HG02642 (cell line): ENCODE data around the gene LSP1.

Experiments
- ATAC-seq: cut with Tn5 transposase; IDR thresholded peaks from one replicate; pipeline ENCODE4 v1.9.1; 2021; ENCODE audit warnings: mild to moderate bottlenecking; ENCODE audit not compliant: unreplicated experiment, poor library complexity

LSP1 gene

DNA sequence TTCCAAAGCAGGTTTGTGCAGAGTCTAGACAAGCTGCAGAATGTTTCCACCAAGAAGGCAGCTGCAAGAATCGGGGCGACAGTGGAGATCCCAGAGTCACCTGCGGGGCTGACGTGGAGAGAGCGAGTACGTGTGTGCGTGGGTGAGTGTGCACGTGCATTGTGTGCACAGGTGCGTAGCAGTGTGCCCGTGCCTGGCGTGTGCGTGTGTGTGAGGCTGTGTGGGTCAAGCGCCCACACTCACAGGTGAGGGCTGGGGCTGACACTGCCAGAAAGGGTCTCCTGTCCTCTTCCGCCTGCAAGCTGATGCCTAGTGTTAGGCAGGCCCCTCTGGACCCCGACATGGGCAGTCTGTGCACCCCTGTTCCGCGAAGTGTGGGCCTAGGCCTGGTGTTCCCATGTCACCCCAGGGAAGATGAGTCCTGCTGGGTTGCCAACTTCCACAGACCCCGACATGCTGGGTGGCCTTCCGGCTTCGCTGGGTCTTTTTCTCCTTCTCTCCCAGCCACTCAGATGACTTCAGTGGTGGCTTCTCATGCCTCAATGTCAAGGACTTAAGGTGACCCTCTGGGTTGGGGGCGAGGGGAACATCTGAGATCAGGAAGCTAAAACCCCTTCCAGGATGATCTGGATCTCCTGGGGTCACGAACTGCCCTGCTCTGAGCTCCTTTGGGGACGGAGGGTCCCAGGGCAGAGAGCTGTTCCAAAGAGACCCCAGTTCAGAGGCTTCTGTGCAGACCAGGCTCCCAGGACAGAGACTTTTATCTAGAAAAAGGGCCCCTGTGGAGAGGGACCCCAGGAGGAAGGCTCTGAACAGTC, 28.5 kb upstream of the LSP1 start:
- no peak for ATAC-seq

DNA sequence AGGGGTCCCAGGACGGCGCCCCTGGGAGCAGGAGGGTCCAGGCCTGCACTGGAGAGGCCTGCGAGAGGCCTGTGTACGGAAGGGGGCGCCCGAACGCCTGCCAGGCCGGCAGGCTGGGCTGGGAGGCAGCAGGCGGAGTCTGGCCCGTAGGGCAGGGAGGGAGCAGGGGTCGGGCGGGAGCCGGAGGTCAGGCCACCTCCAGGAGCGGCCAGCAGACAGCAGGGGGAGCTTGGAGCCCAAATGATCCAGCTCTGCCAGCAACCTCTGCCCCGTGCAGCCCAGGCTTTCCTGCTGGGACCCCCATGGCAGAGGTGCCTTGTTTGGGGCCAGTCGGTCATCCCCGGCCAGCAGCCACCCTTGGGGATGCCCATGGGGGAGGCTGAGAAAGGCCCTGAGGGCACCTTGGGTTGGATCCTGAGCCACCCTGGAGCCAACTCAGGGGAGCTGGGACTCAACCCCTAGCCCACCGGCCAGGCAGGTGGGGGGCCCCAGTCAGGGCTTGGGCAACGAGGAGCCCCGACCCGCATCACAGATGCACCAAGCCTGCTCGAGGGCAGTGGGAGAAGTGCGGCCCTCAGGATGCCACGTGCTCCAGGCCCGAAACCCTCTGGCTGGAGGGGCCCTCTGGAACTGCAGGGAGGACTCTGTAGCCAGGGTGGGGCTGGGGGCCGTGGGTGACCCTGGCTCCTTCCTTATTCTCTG, 27.7 kb upstream of the LSP1 start:
- ATAC-seq: no peak

DNA sequence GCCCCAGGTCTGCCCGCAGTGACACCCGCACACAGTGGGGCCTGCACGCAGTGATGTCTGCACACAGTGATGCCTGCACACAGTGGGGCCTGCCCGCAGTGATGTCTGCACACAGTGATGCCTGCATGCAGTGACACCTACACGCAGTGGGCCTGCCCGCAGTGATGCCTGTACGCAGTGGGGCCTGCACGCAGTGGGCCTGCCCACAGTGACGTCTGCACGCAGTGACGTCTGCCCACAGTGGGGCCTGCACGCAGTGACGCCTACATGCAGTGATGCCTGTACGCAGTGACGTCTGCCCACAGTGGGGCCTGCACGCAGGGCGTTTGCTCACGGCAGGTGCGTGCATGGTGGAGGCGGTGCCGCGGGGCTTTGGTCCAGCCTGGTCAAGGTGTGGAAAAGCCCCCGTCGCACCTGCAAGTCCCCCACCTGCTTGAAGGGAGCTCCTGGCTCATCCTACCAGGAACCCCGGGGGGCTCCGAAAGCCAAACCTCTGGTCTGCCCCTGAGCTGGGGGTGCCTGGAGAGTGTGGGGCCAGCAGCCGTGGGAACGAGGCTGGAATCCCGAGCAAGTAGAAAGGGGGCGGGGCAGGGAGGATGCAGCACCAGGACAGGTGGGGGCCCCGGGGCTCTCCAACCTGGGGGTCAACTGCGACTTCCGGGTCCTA, 27.0 kb upstream of the LSP1 start:
- no peak for ATAC-seq

DNA sequence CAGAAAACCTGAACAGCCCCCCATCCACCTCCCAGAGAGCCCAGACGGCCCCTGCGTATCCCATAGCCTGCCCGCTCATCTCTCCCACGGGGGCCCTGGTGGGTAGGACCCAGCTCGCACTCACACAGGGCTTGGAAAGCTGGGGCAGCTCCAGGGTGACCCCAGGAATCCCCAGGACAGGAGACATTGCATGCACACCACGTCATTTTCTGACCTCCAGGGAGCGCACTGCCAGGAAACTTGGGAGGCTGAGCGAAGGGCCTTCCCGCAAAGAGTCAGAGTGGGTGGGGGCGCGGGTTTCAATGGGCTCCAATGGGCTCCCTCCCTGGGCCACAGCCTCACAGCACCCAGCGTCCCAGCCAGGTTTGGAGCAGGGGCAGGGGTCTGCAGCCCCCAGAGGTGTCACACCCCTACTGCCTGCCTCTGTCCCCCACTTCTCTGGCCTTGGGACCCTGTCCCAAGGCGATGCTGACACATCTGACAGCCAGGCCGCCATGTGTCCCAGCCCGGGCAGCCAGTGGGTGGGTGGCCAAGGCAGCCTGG, 26.3 kb upstream of the LSP1 start:
- ATAC-seq: no peak

DNA sequence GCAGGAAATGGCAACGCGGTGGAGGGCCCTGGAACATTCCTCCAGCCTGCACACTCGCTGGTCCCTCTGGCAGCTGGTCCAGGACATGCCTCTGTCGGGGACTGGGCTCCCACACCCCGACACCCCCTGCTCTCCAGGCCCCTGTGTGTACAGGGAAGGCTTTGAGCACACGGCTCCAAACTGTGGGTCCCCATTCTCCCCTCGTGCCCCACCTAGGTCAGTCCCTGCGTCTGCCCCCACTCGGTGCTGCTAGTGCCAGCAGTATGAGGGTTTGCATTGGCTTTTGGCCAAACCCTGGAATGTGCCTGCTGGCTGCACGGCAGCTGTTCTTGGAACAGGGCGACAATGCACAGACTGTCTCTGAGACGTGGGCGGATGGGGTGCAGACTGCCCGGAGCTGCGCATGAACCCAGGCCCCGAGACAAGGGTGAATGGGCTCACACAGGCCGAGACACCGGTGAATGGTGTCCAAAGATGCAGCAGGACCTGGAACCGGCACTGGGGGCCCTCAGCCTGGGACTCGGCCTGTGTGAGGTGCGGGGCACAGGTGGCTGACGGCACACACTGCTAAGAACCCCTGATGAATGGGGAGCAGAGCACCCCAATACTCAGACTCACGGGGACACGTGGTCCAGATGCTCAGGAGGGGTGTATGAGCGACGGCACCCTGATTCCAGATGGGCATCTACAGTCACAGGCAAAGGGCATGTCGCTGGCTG, 25.6 kb upstream of the LSP1 start:
- ATAC-seq: no peak

DNA sequence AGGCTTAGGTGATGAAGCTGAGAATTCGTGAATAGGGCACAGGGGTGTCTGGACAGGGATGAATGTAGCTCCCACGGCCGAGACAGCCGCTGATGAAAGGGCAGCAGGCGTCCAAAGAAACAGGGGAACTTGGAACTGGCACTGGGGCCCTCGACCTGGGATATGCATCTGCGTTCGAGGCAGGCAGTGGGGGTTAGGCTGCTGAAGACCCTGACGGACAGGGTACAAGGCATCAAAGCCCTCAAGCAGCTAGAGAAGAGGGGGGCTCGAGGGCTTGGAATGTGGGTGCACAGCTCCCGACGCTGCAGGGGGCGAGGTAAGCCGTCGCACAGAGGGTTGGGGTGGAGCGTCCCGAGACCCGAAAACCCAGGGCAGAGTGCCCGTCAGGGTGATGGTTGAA, 25.0 kb upstream of the LSP1 start:
- ATAC-seq: no peak

DNA sequence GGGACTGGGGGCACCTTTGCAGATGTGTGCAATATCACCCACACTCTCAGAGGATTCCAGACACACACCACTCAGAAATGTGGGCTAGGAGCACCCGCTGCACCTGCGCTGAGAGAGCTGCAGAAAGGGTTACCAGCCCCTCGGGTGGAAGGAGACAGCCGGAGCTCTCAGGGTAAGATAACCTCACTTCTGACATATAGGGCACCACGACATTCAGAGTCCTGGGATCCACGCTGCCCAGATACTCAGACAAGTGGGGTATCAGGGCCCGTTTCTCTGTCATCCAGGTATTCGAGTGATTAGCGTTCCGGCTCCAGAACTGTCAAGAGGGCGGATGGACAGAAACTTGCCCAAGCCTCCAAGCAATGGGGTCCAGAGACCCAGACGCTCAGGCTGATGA, 24.3 kb upstream of the LSP1 start:
- no peak for ATAC-seq

DNA sequence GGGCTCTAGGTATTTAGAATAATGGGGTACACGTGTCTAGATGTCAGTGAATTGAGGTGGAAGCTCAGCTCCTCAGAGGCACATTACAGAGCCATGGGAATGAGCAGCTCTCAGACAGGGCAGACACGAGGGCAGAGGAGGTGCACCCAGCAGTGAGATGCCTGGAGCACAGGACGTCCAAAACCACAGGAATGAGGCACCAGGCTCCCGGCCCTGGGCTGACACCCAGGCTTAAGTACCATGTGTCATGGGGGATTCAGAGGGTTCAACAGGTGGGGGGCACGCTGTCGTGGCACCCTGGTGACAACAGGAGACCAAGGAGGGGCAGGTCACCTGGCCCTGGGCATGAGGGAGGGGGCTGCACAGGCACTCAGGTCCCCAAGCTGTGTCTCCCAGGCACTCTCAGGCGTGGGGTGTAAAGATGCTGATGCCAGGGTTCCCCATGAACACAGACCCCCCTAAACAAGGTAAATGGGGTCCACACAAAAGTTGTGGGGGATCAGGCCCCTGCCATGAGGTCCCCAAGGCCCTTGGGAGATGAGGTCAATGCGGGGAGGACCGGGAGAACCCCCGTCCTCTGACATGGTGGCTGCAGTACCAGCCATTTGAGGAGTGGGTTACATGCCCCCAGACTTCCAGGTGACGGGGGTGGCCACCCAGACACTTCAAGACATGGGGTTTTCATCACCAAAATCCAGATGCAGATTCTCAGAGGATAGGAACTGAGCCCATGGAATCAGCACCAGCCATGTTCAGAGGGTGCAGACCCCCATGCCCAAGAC, 23.7 kb upstream of the LSP1 start:
- ATAC-seq: no peak

DNA sequence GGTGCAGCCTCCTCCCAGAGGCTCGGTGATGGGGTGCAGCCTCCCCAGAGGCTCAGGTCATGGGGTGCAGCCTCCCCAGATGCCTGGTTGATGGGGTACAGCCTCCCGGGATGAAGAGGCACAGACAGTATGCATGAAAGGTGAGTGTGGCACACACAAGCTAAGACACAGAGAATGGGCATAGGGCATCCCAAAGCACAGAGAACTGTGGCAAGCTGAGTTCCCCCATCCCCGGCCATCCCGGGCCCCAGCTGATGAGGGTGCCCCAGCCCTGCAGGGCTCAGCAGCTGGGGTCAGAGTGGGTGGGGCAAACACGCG, 22.9 kb upstream of the LSP1 start:
- ATAC-seq: no peak

DNA sequence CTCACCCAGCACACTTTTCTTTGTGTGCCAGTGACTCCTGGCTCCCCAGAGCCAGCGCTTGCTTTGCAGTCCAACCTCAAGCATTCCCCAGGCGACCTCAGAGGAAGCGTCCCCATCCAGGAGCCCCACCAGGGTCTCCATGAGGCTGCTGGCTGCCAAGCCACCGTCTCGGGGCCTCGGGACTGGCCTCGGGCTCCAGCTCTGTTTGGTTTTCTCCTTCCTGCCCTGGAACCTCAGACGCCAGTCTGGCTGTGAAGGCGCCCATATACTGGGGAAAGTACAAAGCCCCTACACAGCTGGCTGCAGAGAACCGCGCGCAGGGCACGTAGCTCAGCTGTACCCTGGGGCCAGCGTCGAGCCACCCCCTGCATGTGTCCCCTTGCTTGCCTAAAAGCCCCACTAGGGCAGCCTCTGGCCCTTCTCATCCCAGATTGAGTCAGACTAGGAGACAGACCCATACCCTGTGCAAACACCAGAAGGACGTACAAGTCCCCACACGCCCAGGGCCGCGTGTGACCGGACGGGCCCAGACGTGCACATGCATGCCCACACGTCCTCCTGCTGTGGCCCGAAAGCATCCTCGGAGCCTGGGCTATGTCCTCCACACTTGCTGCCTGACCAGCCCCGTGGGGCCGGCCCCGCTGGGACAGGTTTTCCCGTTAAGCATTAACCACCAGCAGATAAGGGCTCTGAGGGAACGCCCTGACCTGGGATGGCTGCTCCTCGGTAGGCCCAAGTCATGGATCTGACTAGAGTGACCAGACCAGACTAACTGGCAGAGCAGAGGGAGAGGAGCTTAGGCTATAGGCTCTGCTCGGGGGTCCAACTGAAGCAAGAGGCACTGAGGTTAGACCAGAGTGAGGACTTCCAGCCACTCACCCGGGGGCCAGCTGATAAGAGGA, 22.3 kb upstream of the LSP1 start:
- ATAC-seq: no peak

DNA sequence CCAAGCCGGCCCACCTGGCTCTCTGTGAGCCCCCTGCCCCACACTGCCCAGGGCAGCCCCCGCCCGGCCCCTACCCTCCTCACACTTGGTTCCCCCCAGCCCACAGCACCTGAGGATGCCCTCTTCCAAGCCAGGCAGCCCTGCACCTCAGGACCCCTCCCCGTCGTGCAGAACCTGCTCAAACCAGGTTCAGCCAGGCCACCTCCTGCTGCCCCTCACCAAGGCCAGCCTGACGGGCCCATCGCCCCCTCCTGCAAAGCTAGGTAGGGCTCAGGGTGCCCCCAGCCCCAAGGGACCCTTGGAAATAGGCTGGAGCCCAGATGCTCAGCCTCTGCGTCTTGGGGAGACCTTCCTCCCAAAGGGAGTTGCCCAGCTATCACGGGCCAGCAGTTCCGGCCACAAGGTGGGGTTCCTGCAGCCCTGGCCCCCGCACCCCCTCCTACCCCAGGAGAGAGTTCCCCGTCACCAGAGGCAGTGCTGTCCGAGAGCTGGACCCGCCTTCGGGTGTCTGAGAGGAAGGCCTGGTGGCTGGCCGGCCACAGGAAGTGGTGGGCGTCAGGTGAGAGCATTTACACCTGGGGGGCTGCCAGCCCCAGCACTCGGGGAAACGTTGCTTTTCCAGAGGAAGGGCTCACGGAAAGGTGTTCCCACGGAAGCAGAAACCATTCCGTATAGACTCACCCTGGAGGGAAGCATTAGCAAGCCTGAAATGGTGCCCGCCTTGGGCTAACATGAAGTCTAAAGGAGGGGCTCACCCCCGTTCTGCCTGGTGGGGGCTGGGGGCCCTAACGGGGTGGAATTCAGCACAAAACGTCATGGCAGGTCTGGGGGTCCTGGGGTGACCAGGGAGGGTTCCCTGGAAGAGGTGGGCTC, 21.3 kb upstream of the LSP1 start:
- ATAC-seq: no peak

DNA sequence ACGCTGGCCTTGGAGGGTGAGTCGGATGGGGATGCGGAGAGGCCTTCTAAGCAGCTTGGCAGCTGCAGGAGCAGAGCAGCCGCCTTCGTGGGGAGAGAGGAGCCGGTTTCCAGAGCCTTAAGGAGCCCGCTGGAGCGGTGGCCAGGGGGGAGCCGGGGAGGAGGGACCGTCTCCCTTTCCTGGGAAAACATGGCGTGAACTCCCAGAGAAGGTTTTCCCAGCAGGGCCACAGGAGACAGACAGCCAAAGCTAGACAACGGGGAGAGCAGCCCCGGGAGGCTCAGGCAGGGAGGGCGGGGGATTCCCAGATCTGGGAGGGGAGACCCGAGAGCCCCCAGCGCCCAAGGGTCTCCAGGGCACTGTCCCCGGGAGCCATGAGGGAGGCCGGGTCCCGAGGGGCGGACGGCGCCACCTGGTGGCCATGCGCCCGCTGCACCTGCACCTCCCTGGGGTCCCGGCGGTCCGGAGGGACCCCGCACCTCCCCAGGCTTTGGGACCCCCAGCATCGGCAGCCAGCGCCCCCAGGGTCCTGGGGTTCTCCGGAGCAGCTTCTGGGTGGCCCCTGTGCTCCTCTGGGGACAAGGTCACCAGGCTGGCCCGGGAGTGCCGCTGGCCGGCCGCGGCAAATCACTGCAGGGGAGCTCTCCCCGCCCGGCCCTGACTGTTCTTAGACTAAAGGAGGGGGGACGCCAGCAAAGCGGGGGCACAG, 20.5 kb upstream of the LSP1 start:
- ATAC-seq: no peak

DNA sequence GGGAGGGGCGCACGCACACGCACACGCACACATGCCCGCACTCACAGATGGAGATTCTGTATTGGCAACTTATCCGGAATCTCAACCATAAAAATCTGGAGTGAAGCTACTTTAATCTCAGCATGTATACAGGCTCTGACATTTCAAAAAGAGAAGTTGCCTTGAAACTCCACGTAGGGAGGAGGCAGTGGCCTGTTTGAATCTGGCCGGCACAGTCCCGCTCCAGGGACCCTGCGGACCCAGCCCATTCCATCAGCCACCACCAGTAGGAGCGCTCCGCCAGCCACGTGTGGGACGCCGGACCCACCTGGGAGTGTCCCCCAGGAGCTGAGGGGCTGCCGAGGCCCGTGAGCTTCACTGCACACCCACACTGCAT, 20.0 kb upstream of the LSP1 start:
- ATAC-seq: no peak

DNA sequence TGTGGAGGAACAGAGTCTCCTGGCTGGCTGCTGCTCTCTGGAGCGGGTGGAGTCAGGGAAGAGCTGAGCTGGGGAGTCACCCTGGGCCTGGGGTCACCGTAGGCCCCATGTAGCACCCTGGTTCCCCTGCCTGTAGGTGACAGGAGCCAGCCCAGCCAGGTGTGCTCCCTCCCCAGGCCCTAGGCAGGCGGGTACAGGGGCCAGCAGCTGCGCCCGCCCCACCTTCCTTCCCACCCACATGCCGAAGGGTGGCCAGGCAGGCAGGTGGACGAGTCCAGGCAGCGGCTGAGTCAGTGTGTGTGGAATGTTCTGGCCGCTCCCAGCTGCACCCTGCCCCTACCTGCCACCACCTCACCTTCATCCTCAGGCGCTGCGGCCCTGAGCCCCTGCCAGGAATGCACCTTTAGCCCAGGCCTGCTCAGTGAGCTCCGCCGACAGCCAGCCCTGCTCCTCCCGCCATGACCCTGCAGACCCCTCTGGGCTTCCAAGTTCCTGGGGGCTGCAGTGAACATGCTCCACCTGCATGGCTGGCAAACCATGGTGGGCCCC, 18.7 kb upstream of the LSP1 start:
- no peak for ATAC-seq

DNA sequence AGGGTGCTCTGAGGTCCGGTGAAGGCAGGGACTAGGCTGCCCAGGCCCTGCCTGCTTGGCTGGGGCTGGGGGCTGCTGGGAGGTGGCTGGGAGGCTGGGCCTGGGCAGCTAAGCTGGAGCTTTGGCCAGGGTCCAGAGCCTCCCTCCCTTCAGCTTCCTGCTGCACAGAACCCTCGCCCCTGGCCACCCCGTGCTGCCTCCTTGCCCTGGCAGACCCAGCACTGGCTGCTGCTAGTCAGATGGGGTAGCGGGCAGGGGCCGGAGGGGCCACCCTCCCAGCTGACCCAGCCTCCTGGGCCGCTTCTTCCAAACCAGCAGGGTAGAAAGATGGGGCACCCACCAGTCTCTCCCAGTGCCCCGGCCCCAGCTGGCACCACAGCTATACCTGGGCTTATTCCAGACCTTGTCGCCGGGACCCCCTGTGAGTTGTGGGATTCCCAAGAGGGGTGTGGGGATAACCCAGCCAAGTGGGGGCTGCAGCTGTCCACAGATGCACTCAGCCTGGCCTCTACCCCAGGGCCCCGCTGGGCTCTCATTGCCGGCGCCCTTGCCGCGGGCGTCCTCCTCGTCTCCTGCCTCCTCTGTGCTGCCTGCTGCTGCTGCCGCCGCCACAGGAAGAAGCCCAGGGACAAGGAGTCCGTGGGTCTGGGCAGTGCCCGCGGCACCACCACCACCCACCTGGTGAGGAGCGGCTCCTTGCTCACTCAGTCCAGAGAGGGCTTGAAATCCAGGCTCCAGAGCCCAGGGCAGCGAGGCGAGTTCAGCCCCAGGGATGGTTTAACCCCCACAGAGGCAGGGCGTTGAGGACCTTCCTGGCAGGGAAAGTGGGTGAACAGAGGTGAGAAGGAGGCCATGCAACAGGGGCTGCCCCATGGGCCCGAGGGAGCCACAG, 17.9 kb upstream of the LSP1 start, which contains the start of gene SYT8:
SYT8 (plus strand) TSS at position 212 of the 892 bp plus-strand sequence; CDS start at position 328, 116 bp downstream.
- no peak for ATAC-seq

DNA sequence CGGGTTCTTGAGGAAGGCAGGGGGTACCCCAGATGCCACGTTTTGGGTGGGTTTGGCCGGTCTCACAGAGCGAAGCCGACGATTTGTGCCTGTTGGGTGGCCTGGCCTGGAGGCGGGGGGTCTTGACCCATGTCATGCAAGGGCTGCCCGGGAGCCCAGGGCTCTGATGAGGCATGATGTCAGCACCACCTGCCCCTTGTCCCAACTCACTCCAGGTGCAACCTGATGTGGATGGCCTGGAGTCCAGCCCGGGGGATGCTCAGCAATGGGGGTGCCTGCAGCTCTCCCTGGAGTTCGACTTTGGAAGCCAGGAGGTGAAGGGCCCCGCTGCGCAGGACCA, 17.2 kb upstream of the LSP1 start:
- ATAC-seq: no peak
